GM12878 (cell line): ENCODE results near the gene EPGN.

ENCODE experiments used
- EP300 ChIP-seq, 2 experiments: fragments of 150-350 bp in 1 of 2; IDR thresholded peaks; 2 replicates each; pipeline ENCODE4 v1.6.1; 2011 to 2012; ENCODE audit warnings: low read depth in 2 of 2, low read length in 2 of 2, borderline replicate concordance in 1 of 2, improper control_type of control experiment in 1 of 2, inconsistent platforms in 1 of 2; ENCODE audit not compliant: control insufficient read depth in 1 of 2
- MTA2 ChIP-seq: fragments of 450-650 bp; IDR thresholded peaks from 2 replicates; pipeline ENCODE4 v1.6.1; 2016; ENCODE audit warnings: low read depth, mild to moderate bottlenecking, moderate library complexity
- NRF1 ChIP-seq: conservative IDR thresholded peaks from 2 replicates; pipeline ENCODE4 v1.6.1; 2011; ENCODE audit warnings: mild to moderate bottlenecking, low read depth, low read length, improper control_type of control experiment
- POLR2A ChIP-seq: IDR thresholded peaks from 2 replicates; pipeline ENCODE4 v1.6.1; 2011; ENCODE audit warnings: low read depth, mild to moderate bottlenecking, low read length
- SP1 ChIP-seq: IDR thresholded peaks from one replicate; pipeline ENCODE4 v1.6.1; 2011; ENCODE audit warnings: low read depth, low read length
- TARDBP ChIP-seq: IDR thresholded peaks from 2 replicates; pipeline ENCODE4 v1.6.1; 2016; ENCODE audit warnings: borderline replicate concordance
- TF ChIP-seq, protein P1 (sequence below), 3 experiments: IDR thresholded peaks in 2 of 3; conservative IDR thresholded peaks in 1 of 3; 2 replicates each; pipeline ENCODE4 v1.5.1; 2011; ENCODE audit warnings: low read depth in 3 of 3, low read length in 3 of 3, mild to moderate bottlenecking in 3 of 3, control low read depth in 2 of 3, moderate library complexity in 2 of 3, inconsistent platforms in 1 of 3, mixed read lengths in 1 of 3; ENCODE audit not compliant: control insufficient read depth in 2 of 3, insufficient read depth in 1 of 3; ENCODE audit errors: extremely low read depth in 1 of 3
- TF ChIP-seq, protein P2 (sequence below): IDR thresholded peaks from 2 replicates; pipeline ENCODE4 v1.6.1; 2011; ENCODE audit warnings: borderline replicate concordance, low read depth, mild to moderate bottlenecking, moderate library complexity, low read length; ENCODE audit not compliant: insufficient read depth, poor library complexity, severe bottlenecking
- TF ChIP-seq, protein P3 (sequence below): IDR thresholded peaks from 2 replicates; pipeline ENCODE4 v1.6.1; 2012; ENCODE audit warnings: low read depth, low read length, improper control_type of control experiment
- TF ChIP-seq, protein P4 (sequence below): fragments of 450-650 bp; IDR thresholded peaks from 2 replicates; pipeline ENCODE4 v1.6.1; 2017; ENCODE audit warnings: borderline replicate concordance

DNA sequence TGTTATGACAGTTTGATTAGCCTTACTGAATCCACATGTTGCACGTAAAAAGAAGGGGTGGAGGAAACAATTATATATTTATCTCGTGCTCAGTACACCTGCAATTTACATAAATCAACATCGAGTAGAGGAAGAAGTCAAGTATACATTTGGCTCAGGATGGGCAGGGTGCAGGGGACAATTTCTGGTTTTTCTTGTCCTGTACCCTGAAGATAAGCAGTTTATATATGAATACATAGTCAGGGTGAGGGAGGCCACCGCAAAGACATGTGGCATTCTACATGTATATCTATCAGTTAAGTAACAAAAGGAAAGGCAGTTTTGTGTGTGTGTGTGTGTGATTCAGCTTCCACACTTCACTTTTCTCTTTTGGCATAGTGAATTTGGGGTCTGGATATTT is 45.6 kb downstream of the EPGN start:
- no peak for TF ChIP-seq SP1
- no peak for TF ChIP-seq MTA2
- TF ChIP-seq, protein P1, sequence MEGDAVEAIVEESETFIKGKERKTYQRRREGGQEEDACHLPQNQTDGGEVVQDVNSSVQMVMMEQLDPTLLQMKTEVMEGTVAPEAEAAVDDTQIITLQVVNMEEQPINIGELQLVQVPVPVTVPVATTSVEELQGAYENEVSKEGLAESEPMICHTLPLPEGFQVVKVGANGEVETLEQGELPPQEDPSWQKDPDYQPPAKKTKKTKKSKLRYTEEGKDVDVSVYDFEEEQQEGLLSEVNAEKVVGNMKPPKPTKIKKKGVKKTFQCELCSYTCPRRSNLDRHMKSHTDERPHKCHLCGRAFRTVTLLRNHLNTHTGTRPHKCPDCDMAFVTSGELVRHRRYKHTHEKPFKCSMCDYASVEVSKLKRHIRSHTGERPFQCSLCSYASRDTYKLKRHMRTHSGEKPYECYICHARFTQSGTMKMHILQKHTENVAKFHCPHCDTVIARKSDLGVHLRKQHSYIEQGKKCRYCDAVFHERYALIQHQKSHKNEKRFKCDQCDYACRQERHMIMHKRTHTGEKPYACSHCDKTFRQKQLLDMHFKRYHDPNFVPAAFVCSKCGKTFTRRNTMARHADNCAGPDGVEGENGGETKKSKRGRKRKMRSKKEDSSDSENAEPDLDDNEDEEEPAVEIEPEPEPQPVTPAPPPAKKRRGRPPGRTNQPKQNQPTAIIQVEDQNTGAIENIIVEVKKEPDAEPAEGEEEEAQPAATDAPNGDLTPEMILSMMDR (IDR thresholded peaks at IDR 0.05 in 2 of 3, conservative IDR thresholded peaks at IDR 0.05 in 1 of 3; ENCODE audit: control insufficient read depth in 2 of 3, extremely low read depth in 1 of 3, insufficient read depth in 1 of 3, low read depth in 3 of 3, low read length in 3 of 3): no peak
- no peak for TF ChIP-seq EP300 (IDR thresholded peaks at IDR 0.05; ENCODE audit: borderline replicate concordance in 1 of 2, control insufficient read depth in 1 of 2, low read depth in 2 of 2, low read length in 2 of 2)
- TF ChIP-seq POLR2A: no peak
- TF ChIP-seq, protein P2, sequence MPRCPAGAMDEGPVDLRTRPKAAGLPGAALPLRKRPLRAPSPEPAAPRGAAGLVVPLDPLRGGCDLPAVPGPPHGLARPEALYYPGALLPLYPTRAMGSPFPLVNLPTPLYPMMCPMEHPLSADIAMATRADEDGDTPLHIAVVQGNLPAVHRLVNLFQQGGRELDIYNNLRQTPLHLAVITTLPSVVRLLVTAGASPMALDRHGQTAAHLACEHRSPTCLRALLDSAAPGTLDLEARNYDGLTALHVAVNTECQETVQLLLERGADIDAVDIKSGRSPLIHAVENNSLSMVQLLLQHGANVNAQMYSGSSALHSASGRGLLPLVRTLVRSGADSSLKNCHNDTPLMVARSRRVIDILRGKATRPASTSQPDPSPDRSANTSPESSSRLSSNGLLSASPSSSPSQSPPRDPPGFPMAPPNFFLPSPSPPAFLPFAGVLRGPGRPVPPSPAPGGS: no peak
- no peak for TF ChIP-seq TARDBP
- no peak for TF ChIP-seq NRF1
- TF ChIP-seq, protein P3, sequence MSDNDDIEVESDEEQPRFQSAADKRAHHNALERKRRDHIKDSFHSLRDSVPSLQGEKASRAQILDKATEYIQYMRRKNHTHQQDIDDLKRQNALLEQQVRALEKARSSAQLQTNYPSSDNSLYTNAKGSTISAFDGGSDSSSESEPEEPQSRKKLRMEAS: no peak
- TF ChIP-seq, protein P4, sequence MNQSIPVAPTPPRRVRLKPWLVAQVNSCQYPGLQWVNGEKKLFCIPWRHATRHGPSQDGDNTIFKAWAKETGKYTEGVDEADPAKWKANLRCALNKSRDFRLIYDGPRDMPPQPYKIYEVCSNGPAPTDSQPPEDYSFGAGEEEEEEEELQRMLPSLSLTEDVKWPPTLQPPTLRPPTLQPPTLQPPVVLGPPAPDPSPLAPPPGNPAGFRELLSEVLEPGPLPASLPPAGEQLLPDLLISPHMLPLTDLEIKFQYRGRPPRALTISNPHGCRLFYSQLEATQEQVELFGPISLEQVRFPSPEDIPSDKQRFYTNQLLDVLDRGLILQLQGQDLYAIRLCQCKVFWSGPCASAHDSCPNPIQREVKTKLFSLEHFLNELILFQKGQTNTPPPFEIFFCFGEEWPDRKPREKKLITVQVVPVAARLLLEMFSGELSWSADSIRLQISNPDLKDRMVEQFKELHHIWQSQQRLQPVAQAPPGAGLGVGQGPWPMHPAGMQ: no peak
